ENCODE results near the gene SEC14L5. TPM values are rescaled to one million over a fixed set of nuclear protein-coding genes. Genes with fewer than 3 reads are reported as not detected.

The SEC14L5 gene
- total RNA-seq, 1 donor from 2014 or later: 0.32 TPM

- H3K36me3 ChIP-seq (ENCODE audit: insufficient read depth, low read length): no peaks in the 10 kb centered on the region
- H3K27me3 ChIP-seq (ENCODE audit: insufficient read depth, low read length): no peaks in the 10 kb centered on the region
- H4K20me1 ChIP-seq (ENCODE audit: insufficient read depth, low read length): no peaks in the 10 kb centered on the region
- peaks cover 19% of the 10 kb centered on the region for H3K4me1 ChIP-seq (ENCODE audit: insufficient read depth, low read length)
- FAIRE-seq (no peak), DNase-seq (ENCODE audit: low read depth) (peak; percentile 63)
- TF ChIP-seq CTCF (IDR thresholded peaks at IDR 0.05; ENCODE audit: insufficient read depth, low read depth, low read length) (no peak), EZH2 (IDR thresholded peaks at IDR 0.05; ENCODE audit: insufficient read depth, low read length) (no peak)
- peaks cover 9% of the 10 kb centered on the region for H3K4me1 Mint-ChIP-seq (ENCODE audit: low read depth, unreplicated experiment)
- peak within 1 kb of the TSS; percentile 53 for H3K27ac ChIP-seq (ENCODE audit: low read depth, low read length)
- H3K79me2 ChIP-seq (ENCODE audit: insufficient read depth, low read length): no peaks in the 10 kb centered on the region
- peak within 1 kb of the TSS; percentile 83 for H3K4me3 ChIP-seq (ENCODE audit: insufficient read depth, low read depth, low read length)
- no peaks in the 10 kb centered on the region for H3K9me3 ChIP-seq (ENCODE audit: insufficient read depth, low read depth, low read length)
- H3K36me3 Mint-ChIP-seq (ENCODE audit: low read depth, unreplicated experiment): peaks cover 9% of the 10 kb centered on the region
- H3K4me3 Mint-ChIP-seq (ENCODE audit: unreplicated experiment): peak within 1 kb of the TSS; percentile 91
- peak within 1 kb of the TSS; percentile 75 for H3K9ac ChIP-seq (ENCODE audit: low read length)
- H3K27me3 Mint-ChIP-seq (ENCODE audit: low read depth, unreplicated experiment): no peaks in the 10 kb centered on the region
- H3K9me3 Mint-ChIP-seq (ENCODE audit: unreplicated experiment): no peaks in the 10 kb centered on the region
- H2AFZ ChIP-seq (ENCODE audit: low read depth, low read length): peak within 1 kb of the TSS; percentile 86
- peak within 1 kb of the TSS; percentile 79 for H3K27ac Mint-ChIP-seq (ENCODE audit: unreplicated experiment)
- peak within 1 kb of the TSS; percentile 89 for H3K4me2 ChIP-seq (ENCODE audit: low read length)
Observed at GRCh38 chr16:5033256-5034166, 75.4 kb downstream of the SEC14L5 start, which contains the start of gene NAGPA. Gene NAGPA, minus strand, starts transcription at chr16:5033935. Its CDS starts 21 bp downstream, at chr16:5033914.

GRCh38 chr16:5034167-5034523 is 76.0 kb downstream of the SEC14L5 start:
- Mint-ChIP-seq H3K4me1 (ENCODE audit: low read depth, unreplicated experiment) (peaks cover 9% of the 10 kb centered on the region), H3K27ac (ENCODE audit: unreplicated experiment) (peak overlapping the region; percentile 79), H3K27me3 (ENCODE audit: low read depth, unreplicated experiment) (no peaks in the 10 kb centered on the region), H3K4me3 (ENCODE audit: unreplicated experiment) (peak overlapping the region; percentile 91), H3K9me3 (ENCODE audit: unreplicated experiment) (no peaks in the 10 kb centered on the region), H3K36me3 (ENCODE audit: low read depth, unreplicated experiment) (peaks cover 5% of the 10 kb centered on the region)
- Histone ChIP-seq H3K4me3 (ENCODE audit: insufficient read depth, low read depth, low read length) (peak overlapping the region; percentile 83), H3K27ac (ENCODE audit: low read depth, low read length) (peak overlapping the region; percentile 53), H3K27me3 (ENCODE audit: insufficient read depth, low read length) (no peaks in the 10 kb centered on the region), H3K36me3 (ENCODE audit: insufficient read depth, low read length) (no peaks in the 10 kb centered on the region), H3K4me1 (ENCODE audit: insufficient read depth, low read length) (peaks cover 19% of the 10 kb centered on the region), H3K79me2 (ENCODE audit: insufficient read depth, low read length) (no peaks in the 10 kb centered on the region), H3K9ac (ENCODE audit: low read length) (peak overlapping the region; percentile 75), H4K20me1 (ENCODE audit: insufficient read depth, low read length) (no peaks in the 10 kb centered on the region), H3K9me3 (ENCODE audit: insufficient read depth, low read depth, low read length) (no peaks in the 10 kb centered on the region), H3K4me2 (ENCODE audit: low read length) (peak overlapping the region; percentile 89), H2AFZ (ENCODE audit: low read depth, low read length) (peak overlapping the region; percentile 86)
- FAIRE-seq (no peak), DNase-seq (ENCODE audit: low read depth) (no peak)
- TF ChIP-seq CTCF (IDR thresholded peaks at IDR 0.05; ENCODE audit: insufficient read depth, low read depth, low read length) (no peak), EZH2 (IDR thresholded peaks at IDR 0.05; ENCODE audit: insufficient read depth, low read length) (no peak)

- H3K4me3 Mint-ChIP-seq (ENCODE audit: unreplicated experiment): peak overlapping the region; percentile 13
- Histone ChIP-seq H3K9ac (ENCODE audit: low read length) (no peak overlapping the region), H3K36me3 (ENCODE audit: insufficient read depth, low read length) (no peaks in the 10 kb centered on the region), H4K20me1 (ENCODE audit: insufficient read depth, low read length) (no peaks in the 10 kb centered on the region), H3K4me3 (ENCODE audit: insufficient read depth, low read depth, low read length) (no peak overlapping the region), H3K4me1 (ENCODE audit: insufficient read depth, low read length) (peaks cover 20% of the 10 kb centered on the region), H3K4me2 (ENCODE audit: low read length) (no peak overlapping the region), H2AFZ (ENCODE audit: low read depth, low read length) (no peak overlapping the region), H3K9me3 (ENCODE audit: insufficient read depth, low read depth, low read length) (no peaks in the 10 kb centered on the region), H3K27ac (ENCODE audit: low read depth, low read length) (no peak overlapping the region), H3K79me2 (ENCODE audit: insufficient read depth, low read length) (no peaks in the 10 kb centered on the region), H3K27me3 (ENCODE audit: insufficient read depth, low read length) (no peaks in the 10 kb centered on the region)
- H3K9me3 Mint-ChIP-seq (ENCODE audit: unreplicated experiment): no peaks in the 10 kb centered on the region
- no peaks in the 10 kb centered on the region for H3K36me3 Mint-ChIP-seq (ENCODE audit: low read depth, unreplicated experiment)
- H3K4me1 Mint-ChIP-seq (ENCODE audit: low read depth, unreplicated experiment): peaks cover 11% of the 10 kb centered on the region
- peak overlapping the region; percentile 11 for H3K27ac Mint-ChIP-seq (ENCODE audit: unreplicated experiment)
- FAIRE-seq (no peak), DNase-seq (ENCODE audit: low read depth) (no peak)
- TF ChIP-seq EZH2 (IDR thresholded peaks at IDR 0.05; ENCODE audit: insufficient read depth, low read length): no peak
- no peak for TF ChIP-seq CTCF (IDR thresholded peaks at IDR 0.05; ENCODE audit: insufficient read depth, low read depth, low read length)
- H3K27me3 Mint-ChIP-seq (ENCODE audit: low read depth, unreplicated experiment): no peaks in the 10 kb centered on the region
Observed at GRCh38 chr16:5035909-5036227, 77.7 kb downstream of the SEC14L5 start.

All from astrocyte (in vitro differentiated cells and primary cell).